ENCODE data around the gene TMEFF2.

GRCh38 chr2:192206399-192206798 lies 11.7 kb upstream of the TMEFF2 start:
- TF ChIP-seq CTCF (conservative IDR thresholded peaks at IDR 0.05; ENCODE audit: low read length) (no peak), EZH2phosphoT487 (IDR thresholded peaks at IDR 0.05; ENCODE audit: borderline replicate concordance) (no peak)

All from Loucy (cell line).